A673 (cell line): Measurements from ENCODE around the gene PLCG1. TPM values are rescaled to one million over a fixed set of nuclear protein-coding genes. Genes with fewer than 3 reads are reported as not detected.

ENCODE experiments used
- BruUV-seq: library from RNA; stranded (reverse); fragments of 400-500 nt; replicated peaks from 2 replicates; lab custom pipeline; 2021; lab: Mats Ljungman, UMichigan
- CTCF ChIA-PET: fragments of 300-600 bp; sonication (Branson Sonifier 250); formaldehyde crosslinking; loops from one replicate; lab custom pipeline; 2022; ENCODE audit warnings: antibody characterized with exemption; lab: Charles Lee
- POLR2A ChIA-PET: fragments of 300-600 bp; sonication (Branson Sonifier 250); formaldehyde crosslinking; loops from one replicate; lab custom pipeline; 2022; ENCODE audit warnings: antibody characterized with exemption; ENCODE audit not compliant: low non-redundant PET; lab: Charles Lee
- DNase-seq: peaks from one replicate; pipeline ENCODE4 v3.0.0-alpha.2; 2015; ENCODE audit warnings: low spot score
- H3K27ac ChIP-seq: fragments of 200-600 bp; sonication (generic); 2 replicates; pipeline ENCODE4 v1.5.1; 2016; ENCODE audit warnings: mixed run types, low read depth, mild to moderate bottlenecking, mixed read lengths, antibody characterized with exemption, low read length; ENCODE audit not compliant: poor library complexity, severe bottlenecking
- H3K27me3 ChIP-seq: fragments of 200-600 bp; sonication (generic); replicated peaks from 2 replicates; pipeline ENCODE4 v1.6.1; 2017; ENCODE audit warnings: mixed run types, low read depth, mild to moderate bottlenecking, mixed read lengths, antibody characterized with exemption, low read length; ENCODE audit not compliant: insufficient read depth, poor library complexity
- H3K36me3 ChIP-seq: fragments of 200-600 bp; sonication (generic); 2 replicates; pipeline ENCODE4 v1.6.1; 2016; ENCODE audit warnings: mixed run types, mild to moderate bottlenecking, mixed read lengths, antibody characterized with exemption, low read length; ENCODE audit not compliant: insufficient read depth, poor library complexity, severe bottlenecking
- H3K4me1 ChIP-seq: fragments of 200-600 bp; sonication (generic); 2 replicates; pipeline ENCODE4 v1.6.1; 2017; ENCODE audit warnings: mixed run types, mild to moderate bottlenecking, mixed read lengths, antibody characterized with exemption, low read length; ENCODE audit not compliant: insufficient read depth, poor library complexity, severe bottlenecking
- H3K4me3 ChIP-seq: fragments of 200-600 bp; sonication (generic); 2 replicates; pipeline ENCODE4 v1.5.1; 2016; ENCODE audit warnings: low read depth, mixed run types, mild to moderate bottlenecking, mixed read lengths, low read length; ENCODE audit not compliant: poor library complexity, severe bottlenecking
- H3K9me3 ChIP-seq: fragments of 200-600 bp; sonication (generic); 2 replicates; pipeline ENCODE4 v1.6.1; 2016; ENCODE audit warnings: mixed run types, low read depth, mild to moderate bottlenecking, mixed read lengths, antibody characterized with exemption, low read length; ENCODE audit not compliant: poor library complexity, severe bottlenecking
- CTCF ChIP-seq: fragments of 300-800, 200-600 bp; sonication (generic); conservative IDR thresholded peaks from 2 replicates; pipeline ENCODE4 v1.5.1; 2017; ENCODE audit warnings: low read depth, mild to moderate bottlenecking, antibody characterized with exemption, low read length, moderate library complexity, mixed read lengths
- EZH2 ChIP-seq: fragments of 200-600 bp; sonication (generic); IDR thresholded peaks from 2 replicates; pipeline ENCODE4 v1.6.1; 2017; ENCODE audit warnings: borderline replicate concordance, low read depth, mild to moderate bottlenecking, mixed read lengths, antibody characterized with exemption, low read length; ENCODE audit not compliant: poor library complexity, severe bottlenecking
- intact Hi-C: fragments of 100-400 bp; cut with micrococcal nuclease; formaldehyde crosslinking; loops from one replicate; pipeline ENCODE4 v1.10.0; 2022; ENCODE audit not compliant: unreplicated experiment
- total RNA-seq: library from RNA; stranded (reverse); gene quantifications from 2 replicates; pipeline ENCODE4 v1.2.3, GENCODE V29; 2021

Gene PLCG1
- total RNA-seq, 1 experiment from 2014 or later = 146 TPM

- no peaks in the 10 kb centered on the region for H3K4me1 ChIP-seq
- BruUV-seq = no TSS peak
- CTCF ChIA-PET = no interaction called here
These were observed 27.9 kb downstream of the PLCG1 start for GRCh38 chr20:41165001-41165882.

GRCh38 chr20:41166201-41167117 is 29.1 kb downstream of the PLCG1 start:
- Histone ChIP-seq H3K4me3 (no peak overlapping the region), H3K36me3 (peaks cover 82% of the 10 kb centered on the region), H3K9me3 (no peaks in the 10 kb centered on the region), H3K4me1 (no peaks in the 10 kb centered on the region), H3K27ac (no peak overlapping the region), H3K27me3 (no peaks in the 10 kb centered on the region)
- intact Hi-C loops = no loop called here
- no peak for DNase-seq
- TSS peak; percentile 40 for BruUV-seq
- ChIA-PET CTCF (no interaction called here), POLR2A (no interaction called here)
- TF ChIP-seq CTCF = no peak
- no peak for TF ChIP-seq EZH2

More at GRCh38 chr20:41165001-41165882, 27.9 kb downstream of the PLCG1 start:
- TF ChIP-seq CTCF (no peak), EZH2 (no peak)
- POLR2A ChIA-PET = no interaction called here
- intact Hi-C loops = no loop called here
- Histone ChIP-seq H3K27me3 (no peaks in the 10 kb centered on the region), H3K4me3 (no peak overlapping the region), H3K36me3 (peaks cover 82% of the 10 kb centered on the region), H3K27ac (no peak overlapping the region), H3K9me3 (no peaks in the 10 kb centered on the region)
- no peak for DNase-seq

GRCh38 chr20:41167118-41167470 is 29.8 kb downstream of the PLCG1 start:
- intact Hi-C loops = no loop called here
- Histone ChIP-seq H3K9me3 (no peaks in the 10 kb centered on the region), H3K27me3 (no peaks in the 10 kb centered on the region), H3K36me3 (peaks cover 81% of the 10 kb centered on the region), H3K4me1 (no peaks in the 10 kb centered on the region), H3K27ac (no peak overlapping the region), H3K4me3 (no peak overlapping the region)
- ChIA-PET POLR2A (no interaction called here), CTCF (no interaction called here)
- DNase-seq = no peak
- no peak for TF ChIP-seq CTCF
- TF ChIP-seq EZH2 = no peak
- BruUV-seq = no TSS peak
